Measurements from ENCODE around the gene TFEC. TPM values are rescaled to one million over a fixed set of nuclear protein-coding genes. Genes with fewer than 3 reads are reported as not detected.

TFEC gene
- polyA plus RNA-seq, 2 of the 4 experiments (the other 2 are of a cell fraction) = 0.05 to 0.13 TPM

GRCh38 chr7:116071629-116072028, 41.1 kb upstream of the TFEC start:
- no peak overlapping the region for H3K27ac ChIP-seq
- no peaks in the 10 kb centered on the region for H3K4me1 ChIP-seq
- no peak overlapping the region for H3K4me2 ChIP-seq
- CTCF ChIA-PET = no interaction called here
- no peak overlapping the region for H3K4me3 ChIP-seq
- no peaks in the 10 kb centered on the region for H3K9me3 ChIP-seq
- POLR2A ChIA-PET = no interaction called here
- no peak for ATAC-seq
- no peak for DNase-seq (ENCODE audit: low read depth in 1 of 2, low spot score in 1 of 2)
- TF ChIP-seq GATA3 (IDR thresholded peaks at IDR 0.05; ENCODE audit: borderline replicate concordance) (no peak), HOXB5 (CRISPR knock-in tag; IDR thresholded peaks at IDR 0.05) (no peak), MAZ (IDR thresholded peaks at IDR 0.05; ENCODE audit: borderline replicate concordance, low read depth, low read length) (no peak), PHF8 (IDR thresholded peaks at IDR 0.05; ENCODE audit: borderline replicate concordance, low read depth) (no peak), NFE2L2 (conservative IDR thresholded peaks at IDR 0.05; ENCODE audit: low read length) (no peak), MYC (IDR thresholded peaks at IDR 0.05; ENCODE audit: borderline replicate concordance, low read length) (no peak), SREBF2 (IDR thresholded peaks at IDR 0.05) (no peak), KDM5A (IDR thresholded peaks at IDR 0.05) (no peak), NPAS2 (CRISPR knock-in tag; IDR thresholded peaks at IDR 0.05; ENCODE audit: borderline replicate concordance) (no peak), HOXB13 (CRISPR knock-in tag; IDR thresholded peaks at IDR 0.05; ENCODE audit: low read depth) (no peak), BCL3 (IDR thresholded peaks at IDR 0.05) (no peak)
- no peak for FAIRE-seq

- Histone ChIP-seq H3K9me3 (no peaks in the 10 kb centered on the region), H3K27ac (no peak overlapping the region), H3K4me1 (no peaks in the 10 kb centered on the region), H3K4me2 (no peak overlapping the region), H3K4me3 (no peak overlapping the region)
- no peak for FAIRE-seq
- ChIA-PET CTCF (no interaction called here), POLR2A (no interaction called here)
- no peak for ATAC-seq
- DNase-seq (ENCODE audit: low read depth in 1 of 2, low spot score in 1 of 2) = no peak
- no peak for TF ChIP-seq HDAC2 (IDR thresholded peaks at IDR 0.05)
- TF ChIP-seq USF2 (IDR thresholded peaks at IDR 0.05) = no peak
- TF ChIP-seq CBX2 (IDR thresholded peaks at IDR 0.05; ENCODE audit: borderline replicate concordance, low read depth) = no peak
- no peak for TF ChIP-seq FOSB (CRISPR knock-in tag; IDR thresholded peaks at IDR 0.05)
- no peak for TF ChIP-seq MAZ (IDR thresholded peaks at IDR 0.05; ENCODE audit: borderline replicate concordance, low read depth, low read length)
- no peak for TF ChIP-seq KDM1A (IDR thresholded peaks at IDR 0.05; ENCODE audit: low read depth)
- no peak for TF ChIP-seq TFCP2L1 (CRISPR knock-in tag; IDR thresholded peaks at IDR 0.05)
- no peak for TF ChIP-seq RFX5 (IDR thresholded peaks at IDR 0.05)
- TF ChIP-seq KDM5A (IDR thresholded peaks at IDR 0.05) = no peak
- TF ChIP-seq SMC3 (IDR thresholded peaks at IDR 0.05) = no peak
- no peak for TF ChIP-seq REST (IDR thresholded peaks at IDR 0.05)
- WGBS (ENCODE audit: missing lambda C conversion rate) = 9% methylated on average over 1 of the region's 1 CpG
Observed at GRCh38 chr7:116064179-116064578, 33.6 kb upstream of the TFEC start.

- TF ChIP-seq RNF2 (IDR thresholded peaks at IDR 0.05; ENCODE audit: borderline replicate concordance, low read depth) = no peak
- TF ChIP-seq NR3C1 (IDR thresholded peaks at IDR 0.05) = no peak
- TF ChIP-seq CEBPB (IDR thresholded peaks at IDR 0.05) = no peak
- TF ChIP-seq FOSL2 (IDR thresholded peaks at IDR 0.05) = no peak
- no peak for TF ChIP-seq FOSL2 (CRISPR knock-in tag; IDR thresholded peaks at IDR 0.05)
- TF ChIP-seq ELK1 (IDR thresholded peaks at IDR 0.05; ENCODE audit: low read depth, low read length) = no peak
- no peak for TF ChIP-seq ATOH8 (CRISPR knock-in tag; IDR thresholded peaks at IDR 0.05; ENCODE audit: low read depth)
- no peak for TF ChIP-seq ZNF302 (CRISPR knock-in tag; IDR thresholded peaks at IDR 0.05)
- no peak for TF ChIP-seq CBX8 (IDR thresholded peaks at IDR 0.05)
- Histone ChIP-seq H3K27ac (no peak overlapping the region), H3K4me2 (no peak overlapping the region), H3K9me3 (no peaks in the 10 kb centered on the region), H3K4me3 (no peak overlapping the region), H3K4me1 (no peaks in the 10 kb centered on the region)
- WGBS (ENCODE audit: missing lambda C conversion rate) = 37% methylated on average over 2 of the region's 2 CpGs
- ChIA-PET CTCF (no interaction called here), POLR2A (no interaction called here)
- no peak for ATAC-seq
- no peak for DNase-seq (ENCODE audit: low read depth in 1 of 2, low spot score in 1 of 2)
- no peak for FAIRE-seq
Observed at GRCh38 chr7:116062666-116063065, 32.1 kb upstream of the TFEC start.

Measured in A549 (cell line).